Myocyte (in vitro differentiated cells): Measurements from ENCODE around the gene MAP2K1. TPM values are rescaled to one million over a fixed set of nuclear protein-coding genes. Genes with fewer than 3 reads are reported as not detected.
"Not testable (repeated sequence)": the region's sequence is repeated elsewhere in the genome, so short reads cannot be mapped to it uniquely, and the experiment has no call there.

Source experiments
- DNase-seq: peaks from one replicate; pipeline ENCODE4 v3.0.0-alpha.2; 2012; ENCODE audit warnings: low read depth
- polyA plus RNA-seq: library from polyadenylated mRNA; unstranded; fragments of >200 nt; gene quantifications from one replicate; pipeline ENCODE4 v1.2.1, GENCODE V29; 2012; ENCODE audit warnings: missing spikeins
- total RNA-seq: library from RNA; depleted of rRNA; stranded (reverse); fragments of >200 nt; gene quantifications from 2 replicates; pipeline ENCODE4 v1.2.3, GENCODE V29; 2014

MAP2K1 gene
- total RNA-seq, result 59.6 and 86.7 TPM in 2 replicates
- polyA plus RNA-seq, result 48.9 TPM

GRCh38 chr15:66386204-66387123 lies at the start of gene MAP2K1:
TSS of gene MAP2K1 (plus strand) at chr15:66386912. CDS start at chr15:66387348, 436 bp downstream.
- peak; percentile 98 for DNase-seq

- DNase-seq, result not testable (repeated sequence)
These were observed 38.2 kb upstream of the MAP2K1 start for GRCh38 chr15:66348530-66348929.

DNA sequence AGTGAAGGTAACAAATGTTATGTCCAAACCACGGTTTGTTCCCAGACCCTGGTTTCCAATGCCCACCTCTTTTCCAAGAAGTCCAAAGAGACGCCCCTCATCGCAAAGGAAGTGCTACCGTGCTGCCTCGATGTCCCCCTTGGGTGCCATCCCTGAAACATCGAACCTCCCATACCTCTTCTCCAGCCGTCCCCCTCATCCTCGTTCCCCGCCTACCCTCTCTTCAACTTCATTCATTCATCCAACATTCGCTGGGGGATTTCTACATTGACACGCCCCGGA lies 30.7 kb upstream of the MAP2K1 start:
- DNase-seq, result no peak

- DNase-seq, result peak; percentile 96
These were observed 30.1 kb upstream of the MAP2K1 start, which contains the start of gene TIPIN for GRCh38 chr15:66356359-66357236. TSS of gene TIPIN (minus strand) at chr15:66356685. CDS start at chr15:66352947, 3,738 bp downstream.

- DNase-seq, result no peak
These were observed 27.0 kb upstream of the MAP2K1 start for GRCh38 chr15:66359740-66360139.

GRCh38 chr15:66361745-66362460 lies 24.8 kb upstream of the MAP2K1 start:
- DNase-seq, result not testable (repeated sequence)

DNA sequence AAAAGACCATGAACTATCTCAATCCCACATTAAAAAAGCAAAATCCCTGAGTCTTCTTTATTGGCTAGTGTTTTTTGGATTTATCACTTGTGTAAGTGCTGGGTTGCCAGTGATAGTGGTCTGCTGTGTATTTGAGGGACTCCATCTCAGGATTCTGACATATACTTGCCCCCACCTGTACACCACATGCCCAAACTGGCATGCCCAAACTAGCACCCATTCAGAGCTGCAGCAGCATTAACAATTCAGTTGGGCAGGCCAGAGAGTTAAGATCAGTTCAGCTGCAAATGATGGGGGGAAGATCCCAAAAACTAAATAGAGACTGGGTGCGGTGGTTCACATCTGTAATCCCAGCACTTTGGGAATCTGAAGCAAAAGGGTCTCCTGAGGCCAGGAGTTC lies 23.9 kb upstream of the MAP2K1 start:
- DNase-seq, result no peak

DNA sequence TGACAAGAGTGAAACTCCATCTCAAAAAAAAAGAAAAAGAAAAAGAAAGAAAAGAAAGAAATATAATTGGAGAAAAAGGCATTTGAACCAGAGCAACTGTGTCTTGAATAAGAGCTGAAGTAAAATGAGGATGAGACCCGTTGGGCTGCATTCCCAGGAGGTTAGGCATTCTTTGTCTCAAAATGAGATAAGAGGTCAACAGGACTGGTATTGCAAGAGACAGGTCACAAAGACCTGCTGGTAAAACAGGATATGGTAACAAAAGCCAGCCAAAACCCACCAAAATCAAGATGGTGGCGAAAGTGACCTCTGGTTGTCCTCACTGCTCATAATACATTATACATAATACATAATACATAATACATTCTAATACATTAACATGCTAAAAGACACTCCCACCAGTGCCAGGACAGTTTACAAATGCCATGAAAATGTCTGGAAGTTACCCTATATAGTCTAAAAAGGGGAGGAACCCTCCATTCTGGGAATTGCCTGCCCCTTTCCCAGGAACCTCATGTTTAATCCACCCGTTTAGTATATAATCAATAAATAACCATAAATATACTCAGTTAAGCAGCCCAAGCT lies 21.7 kb upstream of the MAP2K1 start:
- DNase-seq, result no peak

- DNase-seq, result peak; percentile 68
These were observed 16.7 kb upstream of the MAP2K1 start for GRCh38 chr15:66369773-66370651.

DNA sequence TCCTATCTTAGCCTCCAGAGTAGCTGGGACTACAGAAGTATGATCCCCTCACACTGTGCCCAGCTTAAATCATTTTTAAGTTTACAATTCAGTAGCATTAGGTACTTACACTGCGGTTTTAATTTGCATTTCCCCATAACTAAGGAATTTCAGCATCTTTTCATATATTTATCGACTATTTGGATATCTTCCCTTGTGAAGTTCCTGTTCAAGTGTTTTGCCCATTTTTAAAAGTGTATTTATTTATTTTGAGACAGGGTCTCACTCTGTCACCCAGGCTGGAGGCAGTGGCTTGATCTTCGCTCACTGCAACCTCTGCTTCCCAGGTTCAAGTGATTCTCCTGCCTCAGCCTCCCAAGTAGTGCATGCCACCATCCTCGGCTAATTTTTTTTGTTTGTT lies 12.5 kb upstream of the MAP2K1 start:
- DNase-seq, result no peak

DNA sequence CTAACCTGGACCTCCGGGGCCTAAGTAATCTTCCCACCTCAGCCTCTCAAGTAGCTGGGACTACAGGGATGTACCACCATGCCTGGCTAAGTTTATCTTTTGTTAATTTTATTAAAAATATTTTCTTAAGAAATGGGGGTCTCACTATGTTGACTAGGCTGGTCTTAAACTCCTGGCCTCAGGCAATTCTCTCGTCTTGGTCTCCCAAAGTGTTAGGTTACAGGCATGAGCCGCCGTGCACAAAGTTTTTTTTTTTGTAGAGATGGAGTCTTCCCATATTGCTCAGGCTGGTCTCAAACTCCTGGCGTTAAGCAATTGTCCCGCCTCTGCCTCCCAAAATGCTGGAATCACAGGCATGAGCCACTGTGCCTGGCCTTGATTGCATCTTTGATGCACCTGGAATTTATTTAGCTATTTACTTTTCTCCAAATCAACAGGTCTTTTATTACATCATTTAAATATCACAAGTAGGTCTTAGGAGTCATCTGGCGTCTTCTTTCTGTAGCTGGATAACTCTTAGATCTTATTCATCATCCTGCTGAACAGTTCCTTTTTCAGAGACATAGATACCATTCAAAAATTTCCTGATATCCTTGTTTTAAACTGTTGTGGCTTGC lies 7.8 kb upstream of the MAP2K1 start:
- DNase-seq, result no peak

DNA sequence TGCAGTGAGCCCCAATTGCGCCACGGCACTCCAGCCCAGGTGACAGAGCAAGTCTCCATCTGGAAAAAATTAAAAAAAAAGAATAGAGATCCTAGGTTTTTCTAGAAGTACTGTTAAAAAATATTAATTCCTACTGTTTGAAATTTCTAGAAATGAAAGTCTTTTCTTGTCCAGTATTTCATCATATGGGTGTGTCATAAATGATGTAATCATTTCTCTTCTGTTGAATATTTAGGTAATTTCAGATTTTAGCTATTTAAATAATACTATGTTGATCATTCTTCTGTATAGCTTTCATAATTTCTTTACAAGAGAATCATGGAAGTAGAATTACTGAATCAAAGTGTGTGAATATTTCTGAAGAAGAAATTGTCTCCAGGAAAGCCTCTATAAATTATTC lies 5.3 kb upstream of the MAP2K1 start:
- DNase-seq, result not testable (repeated sequence)

DNA sequence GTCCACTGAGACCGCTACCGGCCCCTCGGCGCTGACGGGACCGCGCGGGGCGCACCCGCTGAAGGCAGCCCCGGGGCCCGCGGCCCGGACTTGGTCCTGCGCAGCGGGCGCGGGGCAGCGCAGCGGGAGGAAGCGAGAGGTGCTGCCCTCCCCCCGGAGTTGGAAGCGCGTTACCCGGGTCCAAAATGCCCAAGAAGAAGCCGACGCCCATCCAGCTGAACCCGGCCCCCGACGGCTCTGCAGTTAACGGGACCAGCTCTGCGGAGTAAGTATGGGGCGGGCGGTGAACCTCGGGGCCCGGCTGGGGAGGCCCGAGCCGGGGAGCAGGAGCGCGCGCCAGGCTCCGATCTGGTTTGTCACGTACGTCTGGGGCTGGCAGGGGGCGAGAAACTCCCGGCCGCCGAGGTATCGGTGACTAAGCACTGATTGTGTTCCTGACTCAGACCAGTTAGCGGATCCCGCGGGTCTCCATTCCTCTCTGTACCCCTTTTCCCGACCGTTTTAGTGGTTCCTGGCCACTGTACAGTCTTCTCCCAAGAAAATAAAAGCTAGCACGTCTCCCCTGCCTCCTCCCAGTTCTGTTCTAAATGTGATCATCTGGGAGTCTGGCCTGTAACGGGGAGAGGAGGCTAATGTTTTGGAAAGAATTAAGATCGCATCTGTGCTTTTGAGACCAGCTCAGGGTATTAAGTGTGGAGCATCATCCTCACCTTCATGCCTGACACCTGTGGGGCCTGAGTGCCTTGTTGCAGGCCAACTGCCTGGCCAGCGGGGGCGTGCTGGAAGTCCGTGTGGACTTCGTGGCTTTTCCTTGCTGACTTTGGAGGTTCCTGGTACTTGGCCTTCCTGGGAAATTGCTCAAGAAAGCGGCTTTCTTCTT lies 691 bp downstream of the MAP2K1 start:
- DNase-seq, result peak; percentile 60

DNA sequence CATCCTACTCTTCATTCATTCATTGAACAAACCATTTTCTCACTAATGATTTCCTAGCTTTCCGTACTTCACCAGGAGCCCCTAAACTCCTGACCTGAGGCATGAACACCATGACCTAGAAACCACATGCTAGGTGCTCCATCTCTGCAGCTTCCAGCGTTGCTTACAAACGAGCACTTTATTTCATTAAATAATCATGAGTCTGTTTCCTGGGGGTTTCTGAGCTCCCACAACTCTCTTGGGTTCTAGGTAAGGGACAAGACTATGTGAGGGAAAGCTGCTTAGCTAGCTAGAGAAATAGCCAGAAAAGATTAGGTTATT lies 1.3 kb downstream of the MAP2K1 start:
- no peak for DNase-seq

DNA sequence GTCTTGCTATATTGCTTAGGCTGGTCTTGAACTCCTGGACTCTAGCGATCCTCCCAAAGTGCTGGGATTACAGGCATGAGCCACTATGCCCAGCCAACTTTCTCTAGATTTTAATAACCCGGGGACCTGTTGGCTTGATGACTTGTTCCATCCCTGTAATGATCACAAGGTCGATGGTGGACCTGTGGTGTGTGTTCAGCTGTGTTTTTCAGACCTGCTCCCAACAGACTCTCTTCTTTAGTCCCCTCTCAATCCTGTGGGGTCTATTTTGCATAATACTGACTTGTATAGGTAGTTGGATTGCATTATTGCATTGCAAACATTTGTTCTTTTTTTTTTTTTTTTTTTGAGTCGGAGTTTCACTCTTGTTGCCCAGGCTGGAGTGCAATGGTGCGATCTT lies 1.9 kb downstream of the MAP2K1 start:
- no peak for DNase-seq

DNA sequence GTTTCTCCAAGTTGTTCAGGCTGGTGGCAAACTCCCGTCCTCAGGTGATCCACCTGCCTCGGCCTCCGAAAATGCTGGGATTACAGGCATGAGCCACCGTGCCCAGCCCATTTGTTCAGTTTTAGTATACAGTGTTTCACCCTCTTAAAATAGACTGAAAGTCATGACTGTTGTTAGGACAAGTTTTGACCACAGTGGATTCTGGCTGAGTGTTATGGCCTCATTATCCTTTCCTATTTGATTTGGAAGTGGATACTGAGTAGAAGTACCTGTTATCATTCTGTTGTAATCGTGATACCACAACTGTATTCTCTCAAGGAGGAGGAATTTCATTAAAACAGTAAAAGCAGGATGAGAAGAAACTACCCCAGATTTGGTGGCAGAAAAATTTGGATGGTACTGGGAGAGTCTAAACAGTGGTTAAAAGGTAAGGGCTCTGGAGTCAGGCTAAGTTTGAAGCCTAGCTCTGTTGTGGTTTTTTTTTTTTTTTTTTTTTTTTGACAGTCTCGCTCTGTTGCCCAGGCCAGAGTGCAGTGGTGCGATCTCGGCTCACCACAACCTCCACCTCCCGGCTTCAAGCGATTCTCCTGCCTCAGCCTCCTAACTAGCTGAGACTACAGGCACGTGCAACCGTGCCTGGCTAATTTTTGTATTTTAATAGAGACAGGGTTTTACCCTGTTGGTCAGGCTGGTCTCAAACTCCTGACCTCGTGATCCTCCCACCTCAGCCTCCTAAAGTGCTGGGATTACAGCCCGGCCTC lies 2.6 kb downstream of the MAP2K1 start:
- peak; percentile 61 for DNase-seq

DNA sequence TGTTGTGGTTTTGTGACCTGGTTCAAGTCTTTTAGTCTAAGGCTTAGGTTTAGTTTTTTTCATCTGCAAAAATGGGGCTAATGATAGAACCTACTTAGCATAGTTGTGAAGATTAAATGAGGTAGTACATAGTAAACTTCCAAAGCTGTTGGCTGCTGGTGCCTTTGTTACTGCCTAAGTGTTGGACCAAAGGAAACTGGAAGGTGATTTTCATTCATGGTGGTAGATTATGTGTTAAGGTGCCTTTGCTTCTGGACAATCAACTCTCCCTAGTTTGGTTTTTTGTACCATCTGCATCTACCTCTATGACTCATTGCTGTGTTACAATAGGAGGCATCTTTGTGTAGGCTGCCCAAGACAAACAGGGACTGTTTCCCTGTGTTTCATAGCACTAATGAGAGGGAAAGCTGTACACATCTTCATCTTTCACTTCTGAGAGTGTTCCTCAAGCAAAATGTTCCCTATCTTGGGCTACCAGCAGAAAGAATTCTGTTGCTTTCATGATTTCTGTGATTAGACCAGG lies 3.2 kb downstream of the MAP2K1 start:
- DNase-seq, result no peak

- DNase-seq, result no peak
These were observed 4.0 kb downstream of the MAP2K1 start for GRCh38 chr15:66390678-66391077.
